Left cardiac atrium (tissue), 2 donors: ENCODE measurements around the gene TBCK. TPM values are rescaled to one million over a fixed set of nuclear protein-coding genes. Genes with fewer than 3 reads are reported as not detected.

Source experiments
- total RNA-seq, 2 donors: library from RNA; stranded (reverse); fragmentation: NEBNext Ultra II Directional; extraction: Animal tissue kit (Norgen Biotek cat#: 25700); gene quantifications; one replicate each; pipeline ENCODE4 v1.2.1, GENCODE V29; 2021
- donor health status: DM: no; HTN: yes; CAD: no; lungs with severe emphysema.
- donor health status: DM: yes; HTN: yes; CAD: no.

Gene TBCK
- total RNA-seq, 2 donors from 2014 or later: 19.4 to 22.8 TPM

Other genes with a start within 250 kb of the TBCK start
- 10 to 100 TPM; 35.6 to 40.7 TPM for gene AIMP1, start 341 bp upstream of the TBCK start, total RNA-seq
- gene GIMD1, start 52.6 kb upstream of the TBCK start, total RNA-seq: not detected